Caco-2 (cell line): ENCODE data around the gene MAB21L3. TPM values are rescaled to one million over a fixed set of nuclear protein-coding genes. Genes with fewer than 3 reads are reported as not detected.

Experiments
- BruUV-seq: library from RNA; stranded (reverse); fragments of 400-500 nt; replicated peaks from 2 replicates; lab custom pipeline; 2021; lab: Mats Ljungman, UMichigan
- CTCF ChIA-PET: fragments of 300-600 bp; sonication (Branson Sonifier 250); formaldehyde crosslinking; loops from one replicate; lab custom pipeline; 2022; ENCODE audit warnings: antibody characterized with exemption; lab: Charles Lee
- POLR2A ChIA-PET: fragments of 300-600 bp; sonication (Branson Sonifier 250); formaldehyde crosslinking; loops from one replicate; lab custom pipeline; 2022; ENCODE audit warnings: antibody characterized with exemption; lab: Charles Lee
- DNase-seq, 2 experiments: peaks; one replicate each; pipeline versions ENCODE4 v3.0.0 to v3.0.0-alpha.2; 2020 to 2022
- H3K27me3 ChIP-seq: replicated peaks from 2 replicates; pipeline ENCODE4 v1.6.0; 2011; ENCODE audit warnings: low read length; ENCODE audit not compliant: control insufficient read depth, insufficient read depth
- H3K36me3 ChIP-seq: 2 replicates; pipeline ENCODE4 v1.5.1; 2011; ENCODE audit warnings: low read length; ENCODE audit not compliant: control insufficient read depth, insufficient read depth
- H3K4me1 ChIP-seq: fragments of 250-450 bp; sonication (Bioruptor Pico); 2 replicates; pipeline ENCODE4 v1.5.1; 2020; ENCODE audit warnings: mild to moderate bottlenecking
- H3K4me3 ChIP-seq: 2 replicates; pipeline ENCODE4 v1.5.1; 2011; ENCODE audit warnings: low read depth, mild to moderate bottlenecking, control low read depth, low read length
- H3K9me3 ChIP-seq: fragments of 250-450 bp; sonication (Bioruptor Pico); 2 replicates; pipeline ENCODE4 v1.5.1; 2020; ENCODE audit warnings: mild to moderate bottlenecking, moderate library complexity
- H3K27ac Mint-ChIP-seq: one replicate; pipeline ENCODE4 v1.8.0; 2022; ENCODE audit warnings: mixed read lengths; ENCODE audit not compliant: unreplicated experiment
- H3K27me3 Mint-ChIP-seq: one replicate; pipeline ENCODE4 v1.8.0; 2022; ENCODE audit warnings: mixed read lengths; ENCODE audit not compliant: insufficient read depth, unreplicated experiment
- H3K36me3 Mint-ChIP-seq: one replicate; pipeline ENCODE4 v1.8.0; 2022; ENCODE audit warnings: mild to moderate bottlenecking, mixed read lengths; ENCODE audit not compliant: insufficient read depth, unreplicated experiment
- H3K4me1 Mint-ChIP-seq: one replicate; pipeline ENCODE4 v1.8.0; 2022; ENCODE audit warnings: low read depth, mixed read lengths; ENCODE audit not compliant: unreplicated experiment
- H3K4me3 Mint-ChIP-seq: one replicate; pipeline ENCODE4 v1.8.0; 2022; ENCODE audit warnings: mild to moderate bottlenecking, moderate library complexity, mixed read lengths; ENCODE audit not compliant: unreplicated experiment
- H3K9me3 Mint-ChIP-seq: one replicate; pipeline ENCODE4 v1.8.0; 2022; ENCODE audit warnings: mixed read lengths; ENCODE audit not compliant: unreplicated experiment
- intact Hi-C: fragments of 100-400 bp; cut with micrococcal nuclease; formaldehyde crosslinking; loops from one replicate; pipeline ENCODE4 v1.10.0; 2022; ENCODE audit not compliant: unreplicated experiment
- total RNA-seq: library from RNA; stranded (reverse); gene quantifications from 2 replicates; pipeline ENCODE4 v1.2.3, GENCODE V29; 2022
- TF ChIP-seq, protein P1 (sequence below), 2 experiments: fragments of 200-600 bp in 1 of 2; IDR thresholded peaks; 1 replicate in 1 of 2; 2 replicates in 1 of 2; pipeline versions ENCODE4 v1.5.1 to v1.8.0; 2011 to 2022; ENCODE audit warnings: antibody characterized with exemption in 1 of 2, control low read depth in 1 of 2, inconsistent platforms in 1 of 2, low read depth in 1 of 2, low read length in 1 of 2, mild to moderate bottlenecking in 1 of 2, moderate library complexity in 1 of 2; ENCODE audit not compliant: insufficient read depth in 1 of 2, severe bottlenecking in 1 of 2, unreplicated experiment in 1 of 2

MAB21L3 gene
- total RNA-seq, 1 experiment from 2014 or later, result 0.66 TPM

DNA sequence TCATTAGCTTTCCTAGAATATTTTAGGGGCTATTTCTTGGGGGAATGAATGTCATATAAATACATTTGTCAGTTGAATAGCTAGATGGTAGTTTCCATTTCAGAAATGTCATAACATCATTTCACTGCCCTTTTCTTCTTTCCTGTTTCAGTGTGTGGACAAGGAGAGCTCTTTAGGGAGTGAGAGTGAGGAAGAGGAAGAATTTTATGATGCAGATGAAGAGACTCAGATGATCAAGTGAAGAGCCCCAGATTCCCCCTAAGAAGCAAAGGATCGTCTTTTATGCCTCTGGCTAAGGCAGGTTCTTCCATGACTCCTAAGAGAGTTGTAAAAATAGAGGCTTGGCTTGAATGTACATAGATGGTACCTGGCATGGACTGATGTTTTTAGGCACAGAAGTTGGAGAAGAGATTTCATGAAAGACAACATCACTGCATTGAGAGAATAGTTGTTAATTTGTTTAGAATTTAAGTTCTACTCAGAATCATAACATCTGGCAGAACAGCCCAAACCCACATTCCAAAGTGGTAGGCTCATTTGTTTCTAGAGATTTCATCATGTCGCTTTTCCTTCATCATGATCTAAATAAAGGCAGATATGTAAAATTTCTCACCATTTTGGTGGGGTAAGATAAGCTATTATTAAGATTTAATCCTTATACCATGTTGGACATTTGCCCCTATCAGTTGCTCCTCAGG lies 44.2 kb upstream of the MAB21L3 start:
- POLR2A ChIA-PET, result no interaction called here
- CTCF ChIA-PET, result no interaction called here

GRCh38 chr1:116067566-116067890 lies 43.7 kb upstream of the MAB21L3 start:
- no peak overlapping the region for H3K27ac Mint-ChIP-seq
- no peaks in the 10 kb centered on the region for H3K9me3 Mint-ChIP-seq
- intact Hi-C loops, result no loop called here
- Histone ChIP-seq H3K9me3 (no peaks in the 10 kb centered on the region), H3K36me3 (no peaks in the 10 kb centered on the region), H3K4me3 (no peak overlapping the region), H3K27me3 (no peaks in the 10 kb centered on the region), H3K4me1 (no peaks in the 10 kb centered on the region)
- no TSS peak for BruUV-seq
- no peak overlapping the region for H3K4me3 Mint-ChIP-seq
- H3K4me1 Mint-ChIP-seq, result no peaks in the 10 kb centered on the region
- H3K27me3 Mint-ChIP-seq, result no peaks in the 10 kb centered on the region
- H3K36me3 Mint-ChIP-seq, result no peaks in the 10 kb centered on the region
- ChIA-PET POLR2A (no interaction called here), CTCF (no interaction called here)
- no peak for DNase-seq
- TF ChIP-seq, protein P1, sequence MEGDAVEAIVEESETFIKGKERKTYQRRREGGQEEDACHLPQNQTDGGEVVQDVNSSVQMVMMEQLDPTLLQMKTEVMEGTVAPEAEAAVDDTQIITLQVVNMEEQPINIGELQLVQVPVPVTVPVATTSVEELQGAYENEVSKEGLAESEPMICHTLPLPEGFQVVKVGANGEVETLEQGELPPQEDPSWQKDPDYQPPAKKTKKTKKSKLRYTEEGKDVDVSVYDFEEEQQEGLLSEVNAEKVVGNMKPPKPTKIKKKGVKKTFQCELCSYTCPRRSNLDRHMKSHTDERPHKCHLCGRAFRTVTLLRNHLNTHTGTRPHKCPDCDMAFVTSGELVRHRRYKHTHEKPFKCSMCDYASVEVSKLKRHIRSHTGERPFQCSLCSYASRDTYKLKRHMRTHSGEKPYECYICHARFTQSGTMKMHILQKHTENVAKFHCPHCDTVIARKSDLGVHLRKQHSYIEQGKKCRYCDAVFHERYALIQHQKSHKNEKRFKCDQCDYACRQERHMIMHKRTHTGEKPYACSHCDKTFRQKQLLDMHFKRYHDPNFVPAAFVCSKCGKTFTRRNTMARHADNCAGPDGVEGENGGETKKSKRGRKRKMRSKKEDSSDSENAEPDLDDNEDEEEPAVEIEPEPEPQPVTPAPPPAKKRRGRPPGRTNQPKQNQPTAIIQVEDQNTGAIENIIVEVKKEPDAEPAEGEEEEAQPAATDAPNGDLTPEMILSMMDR (IDR thresholded peaks at IDR 0.05; ENCODE audit: insufficient read depth in 1 of 2, low read depth in 1 of 2, low read length in 1 of 2, severe bottlenecking in 1 of 2, unreplicated experiment in 1 of 2), result no peak

More for the DNA sequence above, 44.2 kb upstream of the MAB21L3 start:
- no TSS peak for BruUV-seq
- H3K4me1 Mint-ChIP-seq, result no peaks in the 10 kb centered on the region
- no peaks in the 10 kb centered on the region for H3K9me3 Mint-ChIP-seq
- no peak overlapping the region for H3K27ac Mint-ChIP-seq
- no peaks in the 10 kb centered on the region for H3K36me3 ChIP-seq
- no peak for DNase-seq
- no peak overlapping the region for H3K4me3 Mint-ChIP-seq
- no peaks in the 10 kb centered on the region for H3K9me3 ChIP-seq
- no peaks in the 10 kb centered on the region for H3K27me3 ChIP-seq
- TF ChIP-seq, protein P1 (IDR thresholded peaks at IDR 0.05; ENCODE audit: insufficient read depth in 1 of 2, low read depth in 1 of 2, low read length in 1 of 2, severe bottlenecking in 1 of 2, unreplicated experiment in 1 of 2), result no peak
- no peak overlapping the region for H3K4me3 ChIP-seq
- H3K36me3 Mint-ChIP-seq, result no peaks in the 10 kb centered on the region
- H3K27me3 Mint-ChIP-seq, result no peaks in the 10 kb centered on the region
- intact Hi-C loops, result no loop called here
- H3K4me1 ChIP-seq, result no peaks in the 10 kb centered on the region

- H3K4me1 ChIP-seq, result peaks cover 20% of the 10 kb centered on the region
- no peak for DNase-seq
- ChIA-PET CTCF (no interaction called here), POLR2A (no interaction called here)
- Mint-ChIP-seq H3K9me3 (no peaks in the 10 kb centered on the region), H3K4me1 (peaks cover 15% of the 10 kb centered on the region), H3K27ac (no peak overlapping the region), H3K27me3 (no peaks in the 10 kb centered on the region), H3K4me3 (no peak overlapping the region), H3K36me3 (no peaks in the 10 kb centered on the region)
- intact Hi-C loops, result loop anchor here (10.0 kb wide), 1 partner anchor 59 kb away; no protein-coding TSS in a partner anchor
- no peaks in the 10 kb centered on the region for H3K9me3 ChIP-seq
- H3K36me3 ChIP-seq, result no peaks in the 10 kb centered on the region
- TF ChIP-seq, protein P1 (IDR thresholded peaks at IDR 0.05; ENCODE audit: insufficient read depth in 1 of 2, low read depth in 1 of 2, low read length in 1 of 2, severe bottlenecking in 1 of 2, unreplicated experiment in 1 of 2), result no peak
- no peak overlapping the region for H3K4me3 ChIP-seq
- BruUV-seq, result no TSS peak
- H3K27me3 ChIP-seq, result no peaks in the 10 kb centered on the region
These were observed 35.6 kb upstream of the MAB21L3 start for GRCh38 chr1:116075575-116075974.
